Mucosa of rectum (tissue), 2 donors: ENCODE results near the gene NRCAM.
A peak's percentile ranks its signal among the peaks of the same experiment; 100 is the strongest.

ENCODE experiments used
- H3K27ac ChIP-seq, 2 donors: one replicate each; pipeline ENCODE4 v1.7.0; 2013; ENCODE audit warnings: inconsistent platforms in 2 of 2, low read depth in 2 of 2, low read length in 2 of 2
- H3K27me3 ChIP-seq, 2 donors: one replicate each; pipeline ENCODE4 v1.7.0; 2013; ENCODE audit warnings: low read length in 2 of 2; ENCODE audit not compliant: control insufficient read depth in 2 of 2, insufficient read depth in 2 of 2
- H3K36me3 ChIP-seq, 2 donors: one replicate each; pipeline ENCODE4 v1.7.0; 2013; ENCODE audit warnings: low read length in 2 of 2; ENCODE audit not compliant: control insufficient read depth in 2 of 2, insufficient read depth in 2 of 2
- H3K4me1 ChIP-seq, 2 donors: one replicate each; pipeline ENCODE4 v1.7.0; 2013; ENCODE audit warnings: low read length in 2 of 2, mild to moderate bottlenecking in 1 of 2; ENCODE audit not compliant: control insufficient read depth in 2 of 2, insufficient read depth in 2 of 2
- H3K4me3 ChIP-seq, 2 donors: one replicate each; pipeline ENCODE4 v1.7.0; 2013; ENCODE audit warnings: low read length in 2 of 2
- H3K9ac ChIP-seq, 2 donors: one replicate each; pipeline ENCODE4 v1.7.0; 2013; ENCODE audit warnings: low read length in 2 of 2, low read depth in 1 of 2, mild to moderate bottlenecking in 1 of 2
- H3K9me3 ChIP-seq, 2 donors: one replicate each; pipeline ENCODE4 v1.7.0; 2013; ENCODE audit warnings: low read length in 2 of 2; ENCODE audit not compliant: control insufficient read depth in 2 of 2
- donor health status: healthy.
- donor health status: Normal muscosa, but diverticular disease.

Gene NRCAM

GRCh38 chr7:108157606-108158335 lies 298.5 kb downstream of the NRCAM start:
- no peak overlapping the region for H3K27ac ChIP-seq
- H3K9me3 ChIP-seq: no peaks in the 10 kb centered on the region
- no peak overlapping the region for H3K9ac ChIP-seq
- H3K27me3 ChIP-seq: no peaks in the 10 kb centered on the region
- H3K36me3 ChIP-seq: no peaks in the 10 kb centered on the region
- H3K4me3 ChIP-seq: no peak overlapping the region
- H3K4me1 ChIP-seq: no peaks in the 10 kb centered on the region

- no peaks in the 10 kb centered on the region for H3K4me1 ChIP-seq
- no peak overlapping the region for H3K9ac ChIP-seq
- no peaks in the 10 kb centered on the region for H3K36me3 ChIP-seq
- H3K9me3 ChIP-seq: no peaks in the 10 kb centered on the region
- no peaks in the 10 kb centered on the region for H3K27me3 ChIP-seq
- no peak overlapping the region for H3K4me3 ChIP-seq
- no peak overlapping the region for H3K27ac ChIP-seq
These were observed 299.2 kb downstream of the NRCAM start for GRCh38 chr7:108156897-108157605.

- H3K27me3 ChIP-seq: no peaks in the 10 kb centered on the region
- H3K9me3 ChIP-seq: no peaks in the 10 kb centered on the region
- no peak overlapping the region for H3K27ac ChIP-seq
- H3K4me3 ChIP-seq: no peak overlapping the region
- H3K4me1 ChIP-seq: no peaks in the 10 kb centered on the region
- H3K36me3 ChIP-seq: no peaks in the 10 kb centered on the region
- no peak overlapping the region for H3K9ac ChIP-seq
These were observed 304.0 kb downstream of the NRCAM start for GRCh38 chr7:108152198-108152597.

- no peaks in the 10 kb centered on the region for H3K9me3 ChIP-seq
- H3K9ac ChIP-seq: no peak overlapping the region
- peaks cover 0 to 2% of the 10 kb centered on the region in 2 donors for H3K4me1 ChIP-seq
- H3K27ac ChIP-seq: no peak overlapping the region
- no peaks in the 10 kb centered on the region for H3K36me3 ChIP-seq
- H3K4me3 ChIP-seq: no peak overlapping the region
- no peaks in the 10 kb centered on the region for H3K27me3 ChIP-seq
These were observed 306.3 kb downstream of the NRCAM start for GRCh38 chr7:108149908-108150307.

GRCh38 chr7:108149119-108149518 lies 307.1 kb downstream of the NRCAM start:
- Histone ChIP-seq H3K9me3 (no peaks in the 10 kb centered on the region), H3K9ac (no peak overlapping the region), H3K27ac (no peak overlapping the region), H3K4me3 (no peak overlapping the region), H3K27me3 (no peaks in the 10 kb centered on the region), H3K4me1 (peaks cover 0 to 2% of the 10 kb centered on the region in 2 donors), H3K36me3 (no peaks in the 10 kb centered on the region)

GRCh38 chr7:108147031-108147563 lies 309.1 kb downstream of the NRCAM start:
- H3K27ac ChIP-seq: no peak overlapping the region
- no peak overlapping the region for H3K9ac ChIP-seq
- no peaks in the 10 kb centered on the region for H3K36me3 ChIP-seq

GRCh38 chr7:108146070-108146842 lies 310.0 kb downstream of the NRCAM start:
- no peaks in the 10 kb centered on the region for H3K36me3 ChIP-seq
- H3K27ac ChIP-seq: no peak overlapping the region
- H3K9me3 ChIP-seq: no peaks in the 10 kb centered on the region
- no peaks in the 10 kb centered on the region for H3K27me3 ChIP-seq
- no peak overlapping the region for H3K9ac ChIP-seq
- H3K4me1 ChIP-seq: peaks cover 0 to 2% of the 10 kb centered on the region in 2 donors
- peak overlapping the region; percentile 30 to 58 for H3K4me3 ChIP-seq

More at GRCh38 chr7:108147031-108147563, 309.1 kb downstream of the NRCAM start:
- H3K27me3 ChIP-seq: no peaks in the 10 kb centered on the region
- H3K9me3 ChIP-seq: no peaks in the 10 kb centered on the region
- H3K4me3 ChIP-seq: no peak overlapping the region
- H3K4me1 ChIP-seq: peaks cover 0 to 2% of the 10 kb centered on the region in 2 donors

GRCh38 chr7:108145401-108145800 lies 310.8 kb downstream of the NRCAM start:
- H3K4me1 ChIP-seq: peaks cover 0 to 2% of the 10 kb centered on the region in 2 donors
- H3K4me3 ChIP-seq: no peak overlapping the region
- H3K27ac ChIP-seq: no peak overlapping the region
- no peaks in the 10 kb centered on the region for H3K36me3 ChIP-seq
- no peaks in the 10 kb centered on the region for H3K9me3 ChIP-seq
- no peak overlapping the region for H3K9ac ChIP-seq
- H3K27me3 ChIP-seq: no peaks in the 10 kb centered on the region

- Histone ChIP-seq H3K4me1 (peaks cover 0 to 2% of the 10 kb centered on the region in 2 donors), H3K27me3 (no peaks in the 10 kb centered on the region), H3K27ac (no peak overlapping the region), H3K9me3 (no peaks in the 10 kb centered on the region), H3K9ac (no peak overlapping the region), H3K4me3 (no peak overlapping the region), H3K36me3 (no peaks in the 10 kb centered on the region)
These were observed 311.3 kb downstream of the NRCAM start for GRCh38 chr7:108144931-108145330.
